DMS79 treated with DMSO at 0.1 percent for 48 hours (cell line): ENCODE results near the gene RFX1.
"Not testable (repeated sequence)": the region's sequence is repeated elsewhere in the genome, so short reads cannot be mapped to it uniquely, and the experiment has no call there.

Experiments used
- DNase-seq: peaks from one replicate; lab custom pipeline; 2025; lab: John Stamatoyannopoulos, UW

RFX1 gene

GRCh38 chr19:14006085-14006765, at the start of gene RFX1:
RFX1 (minus strand) TSS chr19:14006320; CDS start chr19:13993843, 12,477 bp downstream.
- peak; percentile 100 for DNase-seq

- no peak for DNase-seq
These were observed 49.3 kb upstream of the RFX1 start for GRCh38 chr19:14055396-14055795.

GRCh38 chr19:14054721-14055120, 48.6 kb upstream of the RFX1 start:
- no peak for DNase-seq

GRCh38 chr19:14054099-14054498, 48.0 kb upstream of the RFX1 start:
- no peak for DNase-seq

- DNase-seq = no peak
These were observed 47.4 kb upstream of the RFX1 start for GRCh38 chr19:14053500-14053899.

- DNase-seq = no peak
These were observed 46.9 kb upstream of the RFX1 start for GRCh38 chr19:14053032-14053431.

- no peak for DNase-seq
These were observed 46.4 kb upstream of the RFX1 start for GRCh38 chr19:14052470-14052869.

- no peak for DNase-seq
These were observed 45.9 kb upstream of the RFX1 start for GRCh38 chr19:14051980-14052379.

GRCh38 chr19:14050961-14051360, 44.8 kb upstream of the RFX1 start:
- DNase-seq = not testable (repeated sequence)

GRCh38 chr19:14050512-14050911, 44.4 kb upstream of the RFX1 start:
- DNase-seq = no peak

GRCh38 chr19:14048443-14049153, 42.5 kb upstream of the RFX1 start:
- no peak for DNase-seq

- DNase-seq = not testable (repeated sequence)
These were observed 41.7 kb upstream of the RFX1 start for GRCh38 chr19:14047866-14048265.

- not testable (repeated sequence) for DNase-seq
These were observed 36.8 kb upstream of the RFX1 start for GRCh38 chr19:14042659-14043608.

GRCh38 chr19:14039181-14039580, 33.1 kb upstream of the RFX1 start:
- DNase-seq = no peak

GRCh38 chr19:14035706-14036105, 29.6 kb upstream of the RFX1 start:
- DNase-seq = no peak

- DNase-seq = not testable (repeated sequence)
These were observed 29.0 kb upstream of the RFX1 start for GRCh38 chr19:14035159-14035558.

- DNase-seq = no peak
These were observed 27.8 kb upstream of the RFX1 start for GRCh38 chr19:14033946-14034345.

- DNase-seq = peak; percentile 33
These were observed 25.8 kb upstream of the RFX1 start, which contains the start of gene IL27RA for GRCh38 chr19:14031719-14032480. IL27RA (plus strand) TSS chr19:14031762; CDS start chr19:14031873, 111 bp downstream.

GRCh38 chr19:14030997-14031718, 25.0 kb upstream of the RFX1 start:
- DNase-seq = no peak

- DNase-seq = no peak
These were observed 22.8 kb upstream of the RFX1 start for GRCh38 chr19:14028901-14029300.
